Measurements from ENCODE around the gene ALDH3A1.

Gene ALDH3A1

GRCh38 chr17:19718613-19719354 lies 29.3 kb downstream of the ALDH3A1 start:
- DNase-seq: no peak

- DNase-seq: no peak
Observed at GRCh38 chr17:19718041-19718612, 30.0 kb downstream of the ALDH3A1 start.

DNA sequence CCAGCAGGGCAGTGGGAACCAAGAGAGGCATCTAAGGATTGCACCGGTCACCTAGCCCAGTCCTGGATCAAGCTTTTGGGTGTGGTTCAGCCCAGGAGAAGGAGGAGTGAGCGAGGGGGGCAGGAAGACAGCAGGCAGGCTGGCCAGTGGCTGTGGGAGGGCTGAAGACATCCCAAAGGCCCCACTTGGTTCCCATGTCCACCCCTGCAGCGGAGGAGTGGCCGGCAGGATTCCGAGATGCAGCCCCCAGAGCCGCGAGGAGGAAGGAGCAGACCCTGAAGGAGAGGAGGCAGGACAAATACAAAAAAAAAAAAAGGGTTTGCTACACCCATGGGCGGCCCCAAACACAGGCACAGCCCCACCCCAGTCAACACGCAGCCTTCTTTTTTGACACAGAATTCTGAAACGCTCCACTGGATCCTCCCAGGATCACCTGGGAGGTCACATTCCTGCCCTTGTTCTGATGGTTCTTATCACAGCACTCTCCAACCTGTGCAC lies 30.6 kb downstream of the ALDH3A1 start:
- DNase-seq: no peak

DNA sequence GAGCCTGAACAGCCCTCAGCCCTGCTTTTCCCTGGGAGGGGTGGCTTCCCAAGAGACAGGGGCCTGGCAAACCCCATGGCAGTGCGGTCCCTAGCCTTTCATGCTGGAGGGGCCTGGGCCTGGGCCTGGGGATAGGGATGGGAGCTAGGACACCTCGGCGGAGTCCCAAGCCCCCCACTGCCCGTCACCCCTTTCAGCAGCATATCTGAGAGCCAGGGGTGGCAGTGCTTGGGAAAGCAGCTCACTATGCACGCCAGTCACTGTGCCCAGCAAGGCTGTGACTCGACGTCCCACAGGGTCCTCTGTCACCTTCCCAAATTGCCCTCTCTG lies 31.1 kb downstream of the ALDH3A1 start:
- no peak for DNase-seq

DNA sequence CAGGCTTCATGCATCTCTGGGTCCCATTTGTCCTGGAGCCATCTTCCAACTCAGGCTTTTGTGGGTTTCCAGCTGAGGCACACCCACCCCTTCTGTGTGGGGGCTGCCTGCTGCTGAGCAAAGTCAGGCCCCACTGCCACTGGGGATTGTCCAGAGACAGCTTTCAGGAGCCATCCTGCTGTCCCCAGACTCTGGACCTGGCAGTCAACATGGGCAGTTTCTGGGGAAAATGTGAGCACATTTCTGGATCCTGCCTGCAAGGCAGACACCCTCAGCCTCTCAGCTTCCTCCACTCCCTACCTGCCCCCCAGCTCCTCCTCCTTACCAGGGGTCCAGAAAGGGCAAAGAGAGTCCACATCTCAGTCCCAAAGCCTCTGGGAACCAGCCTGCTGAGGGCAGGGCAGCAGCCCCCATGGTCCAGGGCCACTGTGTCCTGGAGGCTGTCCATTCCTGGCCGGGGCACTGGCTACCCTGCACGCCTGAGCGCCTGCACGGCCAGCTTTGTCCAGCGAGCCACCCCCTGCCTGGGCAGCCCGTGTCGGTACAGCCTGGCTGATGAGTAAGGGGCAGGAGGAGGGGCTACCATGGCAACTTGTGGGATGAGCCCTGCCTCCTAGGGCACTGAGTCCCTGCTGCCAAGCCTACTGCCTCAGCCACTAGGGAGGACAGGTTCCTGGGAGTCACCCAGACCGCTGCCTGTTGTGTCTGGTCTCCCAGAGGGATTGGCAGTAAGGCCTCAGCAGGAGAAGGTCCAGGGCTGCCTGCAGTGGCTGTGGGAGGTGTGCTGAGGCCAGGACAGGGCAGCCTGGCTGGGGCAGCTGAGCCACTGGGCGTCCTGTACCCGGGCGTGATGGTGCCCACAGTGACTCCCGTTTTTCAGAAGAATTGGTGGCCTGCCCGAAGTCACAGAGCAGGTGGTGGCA lies 31.7 kb downstream of the ALDH3A1 start, which contains the start of gene SLC47A2:
TSS of gene SLC47A2 (minus strand) at position 477 of the 923 bp plus-strand sequence. CDS start at position 448, 29 bp downstream.
- DNase-seq: no peak

GRCh38 chr17:19714542-19715411 lies 33.3 kb downstream of the ALDH3A1 start:
- DNase-seq: no peak

- no peak for DNase-seq
Observed at GRCh38 chr17:19713901-19714361, 34.2 kb downstream of the ALDH3A1 start.

DNA sequence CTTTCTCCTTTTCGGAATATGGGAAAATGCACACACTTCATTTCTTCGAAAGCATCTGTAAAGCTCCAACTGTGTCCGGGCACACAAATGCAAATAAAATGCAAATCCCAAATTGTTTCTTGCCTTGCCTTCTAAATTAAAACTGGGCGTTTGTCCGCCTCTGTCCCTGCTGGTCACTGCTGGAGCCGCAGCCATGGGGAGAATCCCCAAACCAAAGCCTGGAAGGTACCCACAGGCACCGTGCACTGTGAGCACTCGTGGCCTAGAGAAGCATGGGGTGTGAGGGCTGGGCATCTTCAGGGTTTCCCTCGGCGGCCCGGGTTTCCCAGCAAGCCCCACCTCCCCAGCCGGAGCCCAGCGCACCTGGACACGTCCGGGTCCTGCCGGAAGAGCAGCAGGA lies 34.6 kb downstream of the ALDH3A1 start:
- DNase-seq: no peak

GRCh38 chr17:19712436-19713004 lies 35.6 kb downstream of the ALDH3A1 start:
- DNase-seq: no peak

GRCh38 chr17:19709841-19710240 lies 38.3 kb downstream of the ALDH3A1 start:
- DNase-seq: no peak

DNA sequence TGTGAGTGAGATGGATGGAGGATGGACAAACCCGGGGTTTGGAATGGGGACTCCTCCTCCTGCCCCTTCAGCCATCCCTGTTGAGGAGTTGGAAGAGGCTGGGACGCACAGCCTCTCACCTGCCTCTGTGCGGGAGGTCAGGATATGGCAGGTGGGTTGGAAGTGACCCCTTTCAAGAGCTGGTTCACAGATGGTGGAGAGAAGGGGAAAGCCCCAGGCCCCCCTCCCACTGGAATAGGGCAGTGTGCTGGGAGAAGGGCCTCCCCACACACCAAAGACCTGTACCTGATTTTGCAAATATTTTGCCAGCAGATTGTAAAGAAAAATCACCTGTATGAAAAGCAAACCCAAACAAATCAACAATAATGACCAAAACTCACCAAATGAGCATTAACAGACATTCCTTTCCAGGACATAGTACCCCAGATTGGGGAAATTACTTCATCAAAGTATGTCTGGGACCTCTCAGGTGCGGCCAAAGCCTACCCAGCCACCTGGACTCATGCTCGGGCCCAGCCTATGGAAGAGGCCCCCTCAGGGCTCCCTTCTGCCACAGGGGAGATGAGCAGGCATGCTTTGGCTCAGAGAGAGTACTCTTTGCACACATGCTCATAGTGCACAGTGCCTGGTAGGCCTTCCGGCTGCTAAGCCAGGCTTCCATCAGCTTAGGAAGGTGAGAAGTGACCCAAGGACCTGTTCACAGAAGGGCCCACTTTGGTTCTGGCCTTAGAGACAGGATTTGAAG lies 39.5 kb downstream of the ALDH3A1 start:
- DNase-seq: no peak

DNA sequence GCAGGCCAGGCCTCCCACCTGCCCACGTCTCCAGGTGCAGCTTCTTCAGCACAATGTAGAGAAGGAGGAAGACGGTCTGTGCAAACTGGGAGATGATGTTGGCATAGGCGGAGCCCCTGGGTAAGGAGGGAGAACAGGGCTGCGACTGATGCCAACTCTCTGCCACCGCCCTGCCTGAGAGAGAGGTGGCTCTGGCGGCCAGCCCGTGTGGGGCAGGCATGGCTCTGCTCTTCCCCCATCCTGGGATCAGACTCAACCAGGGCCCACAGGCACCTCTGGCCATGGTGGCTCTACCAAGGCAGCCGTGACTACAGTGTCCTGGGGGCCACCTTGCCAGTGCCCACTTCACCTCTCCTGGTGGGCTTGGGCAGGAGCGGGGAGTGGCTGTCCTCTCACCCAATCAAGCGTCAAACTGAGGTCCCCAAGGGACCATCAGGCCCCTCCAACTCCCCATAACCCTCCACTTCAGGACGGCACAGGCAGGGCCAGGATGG lies 40.3 kb downstream of the ALDH3A1 start:
- no peak for DNase-seq

- no peak for DNase-seq
Observed at GRCh38 chr17:19706791-19707727, 41.0 kb downstream of the ALDH3A1 start.

DNA sequence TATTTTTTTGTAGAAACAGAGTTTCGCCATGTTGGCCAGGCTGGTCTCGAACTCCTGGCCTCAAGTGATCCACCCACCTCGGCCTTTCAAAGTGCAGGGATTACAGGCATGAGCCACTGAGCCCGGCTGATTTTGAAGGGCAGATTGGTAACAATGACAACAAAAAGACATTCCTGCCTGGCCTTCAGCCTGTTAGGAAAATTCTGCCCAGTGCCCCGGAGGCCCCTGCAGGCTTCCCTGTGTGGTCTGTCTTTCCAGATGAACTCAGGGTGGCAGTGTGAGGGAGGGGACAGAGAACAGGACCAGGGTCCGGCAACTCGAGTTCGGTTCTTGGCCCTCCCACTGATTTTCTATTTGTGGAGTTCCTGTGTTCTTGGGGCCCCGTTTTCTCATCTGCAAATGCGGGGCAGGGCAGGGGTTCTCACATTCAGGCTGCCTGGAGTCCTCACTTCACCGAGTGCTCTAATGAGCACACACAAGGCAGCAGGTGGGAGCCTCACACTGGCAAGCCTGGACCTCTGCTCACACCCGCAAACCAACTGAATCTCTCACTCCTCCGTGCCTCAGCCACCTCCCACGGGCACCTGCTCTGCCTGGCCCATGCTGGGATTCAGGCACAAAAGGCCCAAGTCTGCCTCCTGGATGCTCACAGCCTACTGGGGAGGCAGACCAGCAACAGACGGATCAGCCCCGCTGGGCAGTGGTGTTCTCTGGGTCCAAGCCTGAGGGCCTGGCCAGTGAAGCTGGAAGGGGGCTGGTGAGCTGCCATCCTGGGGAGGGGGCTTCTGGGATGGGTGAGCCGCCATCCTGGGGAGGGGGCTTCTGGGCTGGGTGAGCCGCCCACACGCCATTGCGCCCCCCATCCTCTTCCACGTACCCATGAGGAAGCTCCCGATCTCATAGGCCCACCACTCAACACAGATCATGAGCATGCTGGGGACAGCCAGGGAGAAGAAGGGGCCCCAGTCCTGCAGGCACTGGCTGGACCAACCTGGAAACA lies 42.0 kb downstream of the ALDH3A1 start:
- no peak for DNase-seq

DNA sequence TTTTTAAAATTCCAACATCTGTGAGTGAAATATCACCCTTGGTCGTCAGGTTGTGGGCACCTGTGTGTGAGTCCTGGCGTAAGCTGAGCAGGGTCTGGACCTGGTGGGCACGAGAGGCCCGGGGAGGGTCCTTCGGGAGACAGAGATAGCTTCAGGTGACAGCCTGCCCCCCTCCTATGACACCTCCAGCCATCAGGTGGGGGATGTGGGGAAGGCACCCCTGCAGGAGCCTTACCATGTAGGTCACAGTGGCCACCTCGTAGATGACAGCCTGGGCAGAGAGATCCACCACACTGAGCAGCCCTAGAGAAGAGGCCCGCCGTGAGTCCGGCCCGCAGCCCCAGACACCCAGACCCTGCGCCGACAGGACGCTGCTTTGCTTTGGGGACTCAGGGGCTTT lies 42.9 kb downstream of the ALDH3A1 start:
- DNase-seq: no peak

DNA sequence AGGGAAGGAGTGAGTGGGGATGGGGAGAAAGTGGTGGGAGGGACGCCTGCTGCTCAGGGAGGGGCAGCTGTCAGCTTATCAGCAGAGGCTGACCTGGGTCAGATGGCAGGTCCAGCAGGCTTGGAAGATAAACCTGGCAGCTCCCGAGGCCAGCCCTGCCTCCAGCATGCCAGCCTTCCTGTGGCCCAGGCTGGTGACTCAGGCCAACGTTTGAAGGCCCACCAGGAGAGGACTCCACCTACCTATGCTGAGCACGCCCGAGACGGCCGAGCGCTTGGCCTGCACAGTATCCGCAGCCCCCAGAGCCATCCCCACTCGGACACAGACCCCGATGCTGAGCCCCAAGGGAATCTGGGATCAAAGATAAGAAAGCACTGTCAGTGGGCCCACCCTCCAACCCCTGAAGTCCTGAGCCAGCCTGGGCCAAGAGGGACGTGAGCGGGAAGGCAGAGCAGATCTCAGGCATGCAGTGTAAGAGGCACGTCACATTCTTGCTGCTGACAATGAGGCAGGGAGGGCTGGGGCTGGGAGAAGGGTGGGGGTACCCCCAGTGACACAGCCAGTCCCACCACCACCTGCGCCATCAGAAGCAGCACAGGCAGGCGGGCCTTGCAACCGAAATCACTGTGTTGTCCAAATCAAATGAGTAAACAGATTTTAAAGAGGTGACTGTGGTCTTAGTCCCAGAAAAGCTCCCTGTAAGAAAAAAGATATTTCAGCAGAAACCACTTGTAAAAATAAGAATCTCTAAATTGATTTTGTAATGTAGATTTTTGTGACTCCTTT lies 44.1 kb downstream of the ALDH3A1 start:
- DNase-seq: no peak

GRCh38 chr17:19703106-19703827 lies 44.8 kb downstream of the ALDH3A1 start:
- no peak for DNase-seq

Data from fibroblast of skin of abdomen (primary cell).